ENCODE results near the gene FHIP1A.

DNA sequence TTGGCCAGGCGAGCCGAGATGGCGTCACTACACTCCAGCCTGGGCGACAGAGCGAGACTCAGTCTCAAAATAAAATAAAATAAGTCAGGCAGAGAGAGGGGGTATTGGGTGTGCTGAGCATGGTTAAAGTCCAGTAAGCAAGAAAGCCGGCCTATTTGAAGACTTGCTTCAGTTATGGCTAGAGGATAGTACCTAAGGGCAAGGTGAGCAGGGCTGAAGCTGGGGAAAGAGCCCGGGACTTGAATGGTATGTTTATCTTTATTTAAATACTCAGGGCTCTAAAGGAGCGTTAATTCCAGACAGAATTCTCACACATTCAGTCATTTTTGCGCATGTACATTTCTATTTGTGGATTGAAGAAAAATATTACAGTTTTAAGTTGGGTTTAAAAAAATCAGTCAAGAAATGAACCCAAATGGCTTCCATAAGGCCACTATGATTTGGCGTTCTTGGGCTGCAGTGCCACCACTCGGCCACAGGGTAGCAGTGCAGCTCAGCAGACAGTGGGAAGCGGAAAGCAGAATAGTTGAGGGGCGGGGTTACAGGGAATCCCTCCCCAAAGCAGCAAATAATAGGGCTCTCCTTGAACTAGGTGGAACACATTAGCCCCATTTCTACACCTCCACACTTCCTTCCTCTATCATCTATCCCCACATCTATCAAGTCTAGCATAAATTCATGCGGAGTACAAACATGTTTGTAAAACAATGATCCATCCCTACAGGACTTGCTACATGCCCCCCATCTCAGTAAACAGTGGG lies 46.4 kb upstream of the FHIP1A start:
- TF ChIP-seq EZH2phosphoT487 (IDR thresholded peaks at IDR 0.05; ENCODE audit: insufficient read depth, low read depth) (no peak), EZH2 (IDR thresholded peaks at IDR 0.05; ENCODE audit: insufficient read depth, poor library complexity, severe bottlenecking) (no peak)

Measured in GM23248 (cell line).